Stimulated activated CD8-positive, alpha-beta memory T cell treated with anti-CD3 and anti-CD28 coated beads, Interleukin-4, amount 100 ng/mL, for 4 hours (primary cell): ENCODE measurements around the gene CFD.
"Not testable (repeated sequence)": the region's sequence is repeated elsewhere in the genome, so short reads cannot be mapped to it uniquely, and the experiment has no call there.

Source experiments
- DNase-seq, 2 donors: peaks; one replicate each; pipeline ENCODE4 v3.0.0-alpha.2; 2020; ENCODE audit warnings: low read depth in 2 of 2, low spot score in 1 of 2

The CFD gene

GRCh38 chr19:825897-826644 lies 33.4 kb upstream of the CFD start:
- DNase-seq = no peak

GRCh38 chr19:827314-827709 lies 32.2 kb upstream of the CFD start:
- DNase-seq = no peak

GRCh38 chr19:827710-828321 lies 31.6 kb upstream of the CFD start, which contains the start of gene AZU1:
Gene AZU1, plus strand, starts transcription at chr19:827837. Its CDS starts 10 bp downstream, at chr19:827847.
- DNase-seq = no peak

GRCh38 chr19:829129-829758 lies 30.2 kb upstream of the CFD start:
- DNase-seq = no peak

GRCh38 chr19:831407-832369 lies 27.8 kb upstream of the CFD start:
- DNase-seq = no peak

GRCh38 chr19:834216-834615 lies 25.2 kb upstream of the CFD start:
- no peak for DNase-seq

GRCh38 chr19:835210-835810 lies 24.2 kb upstream of the CFD start:
- DNase-seq = no peak

GRCh38 chr19:840519-841206 lies 18.8 kb upstream of the CFD start, which contains the start of gene PRTN3:
Gene PRTN3, plus strand, starts transcription at chr19:840999. Its CDS starts 10 bp downstream, at chr19:841009.
- DNase-seq = no peak

GRCh38 chr19:842802-843179 lies 16.7 kb upstream of the CFD start:
- DNase-seq = not testable (repeated sequence)

GRCh38 chr19:843180-843835 lies 16.2 kb upstream of the CFD start:
- DNase-seq = no peak

GRCh38 chr19:843836-844545 lies 15.5 kb upstream of the CFD start:
- DNase-seq = no peak

- DNase-seq = no peak
Measured at GRCh38 chr19:844546-844971, 14.9 kb upstream of the CFD start.

GRCh38 chr19:845707-846521 lies 13.6 kb upstream of the CFD start:
- no peak for DNase-seq

GRCh38 chr19:848386-848921 lies 11.0 kb upstream of the CFD start:
- DNase-seq = no peak

GRCh38 chr19:849195-849594 lies 10.3 kb upstream of the CFD start:
- not testable (repeated sequence) for DNase-seq

GRCh38 chr19:850221-850978 lies 9.1 kb upstream of the CFD start:
- DNase-seq = no peak

- DNase-seq = no peak
Measured at GRCh38 chr19:850979-851335, 8.5 kb upstream of the CFD start.
